KOPT-K1 (cell line): Measurements from ENCODE around the gene RPUSD1.

Experiments used
- H3K27ac ChIP-seq: fragments of 200-600 bp; sonication (generic); 2 replicates; pipeline ENCODE4 v1.5.1; 2016; ENCODE audit warnings: antibody characterized with exemption, mild to moderate bottlenecking, low read depth, low read length; ENCODE audit not compliant: poor library complexity, severe bottlenecking
- H3K36me3 ChIP-seq: fragments of 200-600 bp; sonication (generic); 2 replicates; pipeline ENCODE4 v1.5.1; 2017; ENCODE audit warnings: antibody characterized with exemption, mild to moderate bottlenecking, low read length, moderate library complexity; ENCODE audit not compliant: insufficient read depth
- H3K9me3 ChIP-seq: fragments of 200-600 bp; sonication (generic); 2 replicates; pipeline ENCODE4 v1.5.1; 2017; ENCODE audit warnings: antibody characterized with exemption, low read length, mild to moderate bottlenecking; ENCODE audit not compliant: insufficient read depth, poor library complexity, severe bottlenecking

The RPUSD1 gene

GRCh38 chr16:807347-808084 lies 19.3 kb upstream of the RPUSD1 start:
- H3K27ac ChIP-seq, result no peak overlapping the region
- no peaks in the 10 kb centered on the region for H3K36me3 ChIP-seq

GRCh38 chr16:805474-805873 lies 17.3 kb upstream of the RPUSD1 start:
- Histone ChIP-seq H3K27ac (no peak overlapping the region), H3K9me3 (no peaks in the 10 kb centered on the region), H3K36me3 (no peaks in the 10 kb centered on the region)

More at GRCh38 chr16:807347-808084, 19.3 kb upstream of the RPUSD1 start:
- no peaks in the 10 kb centered on the region for H3K9me3 ChIP-seq

- no peaks in the 10 kb centered on the region for H3K9me3 ChIP-seq
- H3K27ac ChIP-seq, result no peak overlapping the region
- no peaks in the 10 kb centered on the region for H3K36me3 ChIP-seq
Observed at GRCh38 chr16:804193-805048, 16.2 kb upstream of the RPUSD1 start.

- Histone ChIP-seq H3K9me3 (no peaks in the 10 kb centered on the region), H3K27ac (no peak overlapping the region), H3K36me3 (no peaks in the 10 kb centered on the region)
Observed at GRCh38 chr16:803754-804080, 15.5 kb upstream of the RPUSD1 start.

GRCh38 chr16:802914-803753 lies 15.0 kb upstream of the RPUSD1 start:
- Histone ChIP-seq H3K9me3 (no peaks in the 10 kb centered on the region), H3K27ac (no peak overlapping the region), H3K36me3 (no peaks in the 10 kb centered on the region)

- no peaks in the 10 kb centered on the region; the same call in 1 of the 2 replicates for H3K36me3 ChIP-seq
- H3K9me3 ChIP-seq, result no peaks in the 10 kb centered on the region
- H3K27ac ChIP-seq, result no peak overlapping the region
Observed at GRCh38 chr16:802461-802860, 14.3 kb upstream of the RPUSD1 start.

- Histone ChIP-seq H3K36me3 (peaks cover 3% of the 10 kb centered on the region), H3K9me3 (no peaks in the 10 kb centered on the region), H3K27ac (no peak overlapping the region)
Observed at GRCh38 chr16:801584-802363, 13.6 kb upstream of the RPUSD1 start.

GRCh38 chr16:800834-801511 lies 12.8 kb upstream of the RPUSD1 start:
- peaks cover 9% of the 10 kb centered on the region for H3K36me3 ChIP-seq
- H3K9me3 ChIP-seq, result no peaks in the 10 kb centered on the region
- H3K27ac ChIP-seq, result no peak overlapping the region

GRCh38 chr16:799948-800833 lies 12.0 kb upstream of the RPUSD1 start, which contains the start of gene GNG13:
TSS of gene GNG13 (minus strand) at chr16:800734. CDS start at chr16:799077, 1,657 bp downstream.
- H3K9me3 ChIP-seq, result no peaks in the 10 kb centered on the region
- H3K36me3 ChIP-seq, result peaks cover 13% of the 10 kb centered on the region
- H3K27ac ChIP-seq, result no peak within 1 kb of the TSS

- Histone ChIP-seq H3K36me3 (peaks cover 18% of the 10 kb centered on the region), H3K9me3 (no peaks in the 10 kb centered on the region), H3K27ac (no peak overlapping the region)
Observed at GRCh38 chr16:799111-799947, 11.1 kb upstream of the RPUSD1 start.

GRCh38 chr16:798666-799065 lies 10.5 kb upstream of the RPUSD1 start:
- Histone ChIP-seq H3K36me3 (peaks cover 23% of the 10 kb centered on the region), H3K27ac (no peak overlapping the region), H3K9me3 (no peaks in the 10 kb centered on the region)

- Histone ChIP-seq H3K36me3 (peaks cover 29% of the 10 kb centered on the region), H3K9me3 (no peaks in the 10 kb centered on the region), H3K27ac (no peak overlapping the region)
Observed at GRCh38 chr16:797686-798085, 9.5 kb upstream of the RPUSD1 start.

- H3K36me3 ChIP-seq, result peaks cover 34% of the 10 kb centered on the region
- no peak overlapping the region for H3K27ac ChIP-seq
- no peaks in the 10 kb centered on the region for H3K9me3 ChIP-seq
Observed at GRCh38 chr16:797120-797420, 8.9 kb upstream of the RPUSD1 start.
